H1 (cell line): Measurements from ENCODE around the gene SPP1. TPM values are rescaled to one million over a fixed set of nuclear protein-coding genes. Genes with fewer than 3 reads are reported as not detected.
A peak's percentile ranks its signal among the peaks of the same experiment; 100 is the strongest.

Source experiments
- CHD7 ChIP-seq: fragments of 300-600 bp; sonication (generic); IDR thresholded peaks from 2 replicates; pipeline ENCODE4 v1.7.1; 2012; ENCODE audit warnings: low read length, moderate library complexity, mild to moderate bottlenecking, inconsistent platforms; ENCODE audit not compliant: insufficient replicate concordance
- RAD21 ChIP-seq, 2 experiments: IDR thresholded peaks in 1 of 2; conservative IDR thresholded peaks in 1 of 2; 2 replicates each; pipeline ENCODE4 v1.6.1; 2011; ENCODE audit warnings: low read depth in 2 of 2, low read length in 2 of 2, improper control_type of control experiment in 1 of 2, inconsistent platforms in 1 of 2, mild to moderate bottlenecking in 1 of 2, moderate library complexity in 1 of 2
- RXRA ChIP-seq: IDR thresholded peaks from 2 replicates; pipeline ENCODE4 v1.6.1; 2011; ENCODE audit warnings: low read depth, mild to moderate bottlenecking, low read length, moderate library complexity; ENCODE audit not compliant: insufficient read depth
- SIN3A ChIP-seq, 2 experiments: IDR thresholded peaks in 1 of 2; conservative IDR thresholded peaks in 1 of 2; 2 replicates each; pipeline ENCODE4 v1.6.1; 2011 to 2012; ENCODE audit warnings: low read length in 2 of 2, improper control_type of control experiment in 1 of 2, low read depth in 1 of 2, mild to moderate bottlenecking in 1 of 2
- TAF1 ChIP-seq: IDR thresholded peaks from 2 replicates; pipeline ENCODE4 v1.6.1; 2011; ENCODE audit warnings: mild to moderate bottlenecking, low read depth, low read length
- TCF12 ChIP-seq: IDR thresholded peaks from 2 replicates; pipeline ENCODE4 v1.6.1; 2011; ENCODE audit warnings: low read depth, mild to moderate bottlenecking, low read length
- USF2 ChIP-seq: IDR thresholded peaks from 2 replicates; pipeline ENCODE4 v1.6.1; 2011; ENCODE audit warnings: low read length, improper control_type of control experiment
- ZNF274 ChIP-seq: IDR thresholded peaks from 2 replicates; pipeline ENCODE4 v1.7.0; 2012; ENCODE audit warnings: low read length, borderline replicate concordance; ENCODE audit errors: extremely low read depth
- polyA plus RNA-seq, 7 experiments: library from polyadenylated mRNA; depleted of rRNA in 3 of 7; stranded (reverse) in 5 of 7; unstranded in 2 of 7; fragments of >200 nt in 5 of 7; fragments of 200-250 nt in 2 of 7; gene quantifications; 1 replicate in 5 of 7; 2 replicates in 1 of 7; 4 replicates in 1 of 7; pipeline versions ENCODE4 v1.2.1 to v1.2.3, GENCODE V29; 2011 to 2013; ENCODE audit warnings: missing spikeins in 2 of 7, mixed read lengths in 2 of 7
- total RNA-seq: library from RNA; stranded (reverse); fragmentation: NEBNext Ultra II Directional; extraction: Animal tissue kit (Norgen Biotek cat#: 25700); gene quantifications from 2 replicates; pipeline ENCODE4 v1.2.1, GENCODE V29; 2021

The SPP1 gene
- total and polyA plus RNA-seq, 2 of the 8 experiments (the other 6 are each of a cell fraction or from before 2014, with no cell fraction given), result 13.7 to 26.5 TPM

GRCh38 chr4:88007304-88008121 is 32.0 kb downstream of the SPP1 start, which contains the start of gene PKD2 (continued):
- no peak for TF ChIP-seq CHD7
- no peak for TF ChIP-seq RAD21 (IDR thresholded peaks at IDR 0.05 in 1 of 2, conservative IDR thresholded peaks at IDR 0.05 in 1 of 2; ENCODE audit: low read depth in 2 of 2, low read length in 2 of 2)
- no peak for TF ChIP-seq SIN3A (conservative IDR thresholded peaks at IDR 0.05 in 1 of 2, IDR thresholded peaks at IDR 0.05 in 1 of 2; ENCODE audit: low read depth in 1 of 2, low read length in 2 of 2)
- TF ChIP-seq ZNF274, result no peak
- no peak for TF ChIP-seq USF2
- no peak for TF ChIP-seq TCF12
- peak; percentile 74 for TF ChIP-seq TAF1
- TF ChIP-seq RXRA, result no peak
